Measurements from ENCODE around the gene RPS5.
"Not testable (repeated sequence)": the region's sequence is repeated elsewhere in the genome, so short reads cannot be mapped to it uniquely, and the experiment has no call there.

The RPS5 gene

DNA sequence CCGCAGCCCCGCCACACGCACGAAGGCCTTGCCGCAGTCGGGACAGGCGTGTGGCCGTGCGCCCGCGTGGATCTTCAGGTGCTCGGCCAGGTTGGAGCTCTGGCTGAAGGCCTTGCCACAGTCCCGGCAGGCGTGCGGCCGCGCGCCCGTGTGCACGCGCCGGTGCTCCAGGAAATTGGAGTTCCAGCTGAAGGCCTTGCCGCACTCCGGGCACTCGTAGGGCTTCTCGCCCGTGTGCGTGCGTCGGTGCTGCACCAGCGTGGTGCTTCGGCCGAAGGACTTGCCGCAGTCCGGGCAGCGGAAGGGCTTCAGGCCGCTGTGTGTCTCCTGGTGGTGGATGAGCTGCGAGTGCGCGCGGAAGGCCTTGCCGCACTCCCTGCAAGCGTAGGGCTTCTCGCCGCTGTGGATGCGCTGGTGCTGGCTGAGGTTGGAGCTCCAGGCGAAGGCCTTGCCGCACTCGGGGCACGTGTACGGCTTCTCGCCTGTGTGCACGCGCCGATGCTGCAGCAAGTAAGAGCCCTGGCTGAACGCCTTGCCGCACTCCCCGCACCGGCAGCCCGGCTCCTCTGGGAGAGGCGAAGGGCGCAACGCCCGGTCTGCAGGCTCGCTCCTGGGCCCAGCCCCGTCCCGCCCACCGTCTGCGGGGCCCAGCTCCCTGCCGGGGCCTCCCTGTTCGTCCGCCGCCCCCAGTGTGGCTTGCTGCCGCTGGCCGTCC is 30.1 kb upstream of the RPS5 start:
- peak; percentile 56 for DNase-seq

DNA sequence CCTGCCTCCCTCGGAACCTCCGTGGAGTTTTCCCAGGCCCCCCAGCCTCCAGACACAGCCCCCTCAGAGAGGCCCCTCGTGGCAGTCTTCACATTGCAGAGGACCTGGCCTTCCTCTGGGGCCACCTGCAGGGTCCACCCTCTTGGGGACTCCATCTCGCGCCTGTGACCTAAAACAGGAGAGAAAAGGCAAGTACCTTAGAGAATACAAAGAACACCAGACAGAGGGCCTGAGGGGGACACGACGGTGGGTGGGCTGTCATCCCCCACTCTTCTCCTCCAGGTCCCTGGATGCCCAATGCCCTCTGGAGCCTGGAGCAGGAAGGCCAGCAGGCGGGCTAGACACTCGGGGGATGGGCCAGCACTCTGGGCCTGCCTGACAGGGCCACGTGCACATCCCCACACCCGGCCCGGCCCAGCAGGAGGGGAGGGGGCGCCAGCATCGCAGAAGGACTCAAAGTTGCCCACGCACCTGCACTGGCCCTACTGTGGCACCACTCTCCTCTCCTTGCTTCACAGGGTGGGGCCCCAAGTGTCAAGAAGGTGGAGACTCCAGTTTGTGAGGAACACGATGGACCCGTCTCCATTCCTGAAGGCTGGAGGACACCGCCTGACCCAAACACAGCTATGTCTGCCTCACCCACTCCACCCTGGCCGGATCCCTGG is 29.5 kb upstream of the RPS5 start:
- no peak for DNase-seq

DNA sequence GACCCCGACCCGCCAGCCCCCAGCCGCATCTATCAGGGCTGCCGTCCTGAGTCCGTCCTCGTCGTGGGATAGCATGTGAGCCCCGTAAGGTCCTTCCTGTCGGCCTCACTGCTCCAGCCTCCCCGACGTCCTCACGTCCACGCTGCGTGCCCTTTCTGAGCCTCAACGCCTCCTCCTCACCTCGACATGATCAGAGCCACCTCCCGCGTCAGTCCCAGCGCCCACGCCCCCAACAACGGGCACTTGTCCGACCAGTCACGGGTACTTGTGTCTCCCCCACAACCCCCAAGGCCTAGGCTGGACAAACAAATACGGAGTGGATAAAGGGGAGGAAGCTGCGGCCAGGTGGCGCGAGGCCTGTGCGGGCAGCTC is 25.2 kb upstream of the RPS5 start:
- DNase-seq: no peak

DNA sequence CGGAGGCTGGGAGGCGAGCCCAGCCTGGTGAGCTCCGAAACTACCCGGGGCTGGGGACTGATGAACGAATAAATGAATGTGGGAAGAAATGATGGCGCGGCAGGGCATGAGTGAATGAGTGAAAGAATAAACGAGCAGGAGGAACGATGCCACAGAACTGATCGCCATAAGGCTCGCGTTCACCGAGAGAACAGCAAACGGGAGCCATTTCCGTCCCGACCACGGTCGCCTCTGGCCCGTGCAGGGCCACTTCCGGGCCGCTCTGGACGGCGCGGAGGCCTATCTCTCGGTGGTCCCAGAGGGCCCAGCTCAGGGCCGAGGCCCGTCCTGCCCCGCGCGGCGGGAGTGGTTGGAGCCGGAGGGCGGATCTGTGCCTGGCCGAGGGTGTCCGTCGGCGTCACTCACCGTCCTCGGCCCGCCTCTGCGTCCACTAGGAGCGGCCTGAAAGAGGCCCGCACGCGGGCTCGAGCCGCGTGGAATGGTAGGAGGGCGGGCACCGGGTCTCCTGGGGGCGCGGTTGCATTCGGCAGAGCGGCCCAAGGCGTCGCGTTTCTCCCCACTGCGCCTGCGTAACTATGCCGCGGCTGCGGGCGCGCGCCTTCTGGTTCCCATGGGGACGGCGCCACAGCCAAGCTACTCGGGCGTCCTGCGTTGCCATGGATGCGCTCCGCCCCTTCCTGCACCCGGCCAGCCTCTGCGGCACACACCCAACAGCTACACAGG is 24.6 kb upstream of the RPS5 start, which contains the start of gene ZNF497:
Gene ZNF497 (minus strand): TSS at position 480 of the 723 bp plus-strand sequence. CDS start 5,116 bp downstream, outside the sequence.
- peak; percentile 98 for DNase-seq

DNA sequence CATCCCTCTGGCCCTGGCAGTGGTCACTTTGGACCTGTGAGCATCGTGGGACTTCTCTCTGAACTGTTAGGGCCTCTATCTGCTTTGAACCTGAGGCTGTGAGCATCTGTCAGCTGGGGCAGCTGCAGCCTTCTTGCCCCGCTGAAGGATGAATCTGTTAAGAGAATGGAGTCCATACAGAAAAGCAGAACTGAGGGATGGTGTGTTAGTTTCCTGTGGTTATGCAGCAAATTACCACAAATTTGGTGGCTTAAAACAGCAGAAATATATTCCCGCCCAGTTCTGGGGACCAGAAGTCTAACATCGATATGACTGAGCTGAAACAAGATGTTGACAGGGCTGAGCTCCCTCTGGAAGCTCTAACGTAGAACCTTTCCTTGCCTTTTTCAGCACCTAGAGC is 22.9 kb upstream of the RPS5 start:
- no peak for DNase-seq

DNA sequence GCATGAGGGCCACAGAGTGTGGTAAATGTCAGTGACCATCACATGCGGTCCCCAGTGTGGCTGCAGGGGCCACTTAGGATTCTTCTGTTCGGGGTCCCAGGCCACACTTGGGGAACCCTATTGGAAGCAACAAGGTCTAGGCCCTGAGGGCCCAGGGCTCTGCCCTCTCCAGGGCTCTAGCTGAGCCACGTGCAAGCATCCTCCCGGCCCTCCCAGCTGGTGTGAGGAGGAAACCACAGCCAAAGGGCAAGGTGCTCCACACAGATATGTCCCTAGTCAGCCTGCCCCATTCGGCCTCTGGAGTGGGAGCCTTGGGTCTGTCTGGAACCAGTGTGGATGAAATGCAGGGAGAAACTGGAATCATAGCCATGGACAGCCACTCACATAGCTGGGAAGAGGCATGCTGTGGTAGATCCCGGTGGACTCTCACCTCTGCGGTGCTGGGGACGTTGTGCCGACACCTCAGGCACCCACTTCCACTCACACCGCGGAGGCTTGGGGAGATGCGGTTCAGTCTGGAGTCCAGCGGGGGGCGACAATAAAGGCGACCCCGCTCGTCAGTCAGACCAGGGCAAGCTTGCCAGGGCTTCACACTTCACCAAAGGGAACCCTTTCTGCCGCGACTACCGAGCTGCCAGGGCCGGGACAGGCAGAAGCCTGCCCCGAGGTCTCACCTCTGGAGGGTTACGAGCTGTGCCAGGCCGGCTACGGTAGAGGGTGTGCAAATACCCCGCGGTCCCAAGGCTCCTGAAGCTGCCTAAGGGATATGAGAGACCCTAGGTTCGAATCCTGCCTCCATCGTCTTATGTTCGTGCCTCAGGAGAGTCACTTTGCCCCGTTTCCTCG is 20.3 kb upstream of the RPS5 start:
- no peak for DNase-seq

DNA sequence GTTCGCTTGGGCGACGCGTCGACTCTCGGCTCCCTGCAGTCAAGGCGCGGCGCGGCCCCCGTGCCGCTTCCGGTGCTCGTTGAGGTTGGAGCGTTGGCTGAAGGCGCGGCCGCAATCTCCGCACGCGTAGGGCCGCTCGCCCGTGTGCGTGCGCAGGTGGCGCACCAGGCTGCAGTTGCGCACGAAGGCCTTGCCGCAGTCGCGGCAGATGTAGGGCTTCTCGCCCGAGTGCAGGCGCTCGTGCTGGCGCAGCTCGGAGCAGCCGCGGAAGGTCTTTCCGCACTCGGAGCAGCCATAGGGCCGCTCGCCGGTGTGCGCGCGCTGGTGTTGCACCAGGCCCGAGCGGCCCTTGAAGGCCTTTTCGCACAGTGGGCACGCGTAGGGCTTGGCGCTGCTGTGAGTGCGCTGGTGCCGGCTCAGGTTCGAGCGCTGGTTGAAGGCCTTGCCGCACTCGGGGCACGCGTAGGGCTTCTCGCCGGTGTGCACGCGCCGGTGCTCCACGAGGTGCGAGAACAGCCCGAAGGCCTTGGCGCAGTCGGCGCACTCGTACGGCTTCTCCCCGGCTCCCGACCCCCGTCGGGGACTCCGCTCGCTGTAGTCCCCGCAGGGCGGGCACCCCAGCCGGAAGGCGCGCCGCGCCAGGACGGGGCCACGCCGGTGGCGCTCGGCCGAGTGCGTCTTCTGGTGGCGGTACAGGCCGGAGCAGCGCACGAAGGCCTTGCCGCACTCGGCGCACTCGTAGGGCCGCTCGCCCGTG is 19.2 kb upstream of the RPS5 start:
- DNase-seq: no peak

DNA sequence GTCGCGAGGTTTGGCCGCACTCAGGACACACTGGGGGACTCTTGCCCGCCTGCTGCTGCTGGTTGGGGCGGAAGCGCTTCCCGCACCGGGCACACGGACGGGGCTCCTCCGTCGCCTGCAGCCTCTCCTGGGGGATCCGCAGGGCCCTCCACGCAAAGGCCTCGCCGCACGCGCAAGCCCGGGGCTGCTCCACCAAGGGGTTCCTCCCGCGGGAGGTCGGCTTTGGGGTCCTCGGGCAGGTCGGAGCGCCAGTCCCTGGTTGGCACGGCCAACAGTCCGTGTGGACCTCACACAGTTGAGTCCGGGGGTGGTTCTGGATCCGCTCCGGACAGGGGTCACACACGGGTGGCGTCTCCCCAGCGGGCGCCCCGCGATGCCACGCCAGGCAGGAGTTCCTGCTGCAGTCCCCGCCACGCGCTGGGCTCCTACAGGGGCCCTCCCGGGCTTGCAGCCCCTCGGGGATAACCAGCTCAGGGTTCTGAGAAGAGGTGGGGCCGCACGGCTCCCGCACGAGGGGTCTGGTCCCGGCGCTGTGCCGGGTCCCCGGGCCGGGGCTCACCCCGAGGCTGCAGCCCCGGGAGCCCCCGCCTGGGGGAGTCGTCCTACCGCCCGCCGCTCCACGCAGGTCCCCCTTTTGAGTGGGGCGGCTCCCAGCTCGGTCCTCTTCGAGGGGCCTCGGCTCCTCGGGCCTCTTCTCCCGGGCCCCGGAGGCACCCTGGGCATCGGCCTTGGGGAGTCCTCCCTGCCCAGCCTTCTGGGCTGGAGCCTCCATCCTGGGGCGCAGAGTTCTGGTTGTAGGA is 18.3 kb upstream of the RPS5 start:
- DNase-seq: no peak

DNA sequence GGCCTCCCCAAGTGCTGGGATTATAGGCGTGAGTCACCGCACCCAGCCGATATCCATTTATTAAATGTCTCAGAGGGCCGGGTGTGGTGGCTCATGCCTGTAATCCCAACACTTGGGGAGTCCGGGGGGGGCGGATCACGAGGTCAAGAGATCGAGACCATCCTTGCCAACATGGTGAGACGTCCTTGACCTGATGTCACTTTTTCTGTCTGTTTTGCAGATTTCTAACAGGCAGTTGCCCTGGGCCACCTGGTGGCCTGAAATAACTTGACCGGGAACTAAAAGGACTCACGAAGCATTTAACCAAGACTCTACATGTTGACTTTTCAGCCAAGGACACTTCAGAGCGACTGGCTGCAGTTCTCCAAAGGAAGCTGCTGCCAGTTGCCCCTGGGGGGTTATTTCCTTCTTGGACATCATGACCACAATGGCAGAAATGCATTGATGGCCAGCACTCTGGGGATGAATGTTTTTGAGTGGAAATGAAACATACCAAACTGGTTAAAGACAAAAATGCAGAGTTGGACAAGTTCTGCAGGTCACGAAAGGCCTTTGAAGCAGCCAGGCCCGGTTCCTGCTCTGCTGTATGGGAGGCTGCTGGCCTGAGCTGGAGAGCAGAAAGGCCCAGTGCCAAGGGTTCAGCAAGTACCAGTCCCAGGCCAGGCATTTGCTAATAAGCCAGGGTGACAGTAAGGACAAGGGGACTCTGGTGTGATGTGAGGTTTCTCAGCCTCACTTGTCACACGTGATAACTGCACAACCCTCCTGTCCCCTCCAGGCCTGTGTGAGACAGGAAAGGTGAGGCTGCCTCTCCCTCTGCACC is 14.5 kb upstream of the RPS5 start:
- no peak for DNase-seq

DNA sequence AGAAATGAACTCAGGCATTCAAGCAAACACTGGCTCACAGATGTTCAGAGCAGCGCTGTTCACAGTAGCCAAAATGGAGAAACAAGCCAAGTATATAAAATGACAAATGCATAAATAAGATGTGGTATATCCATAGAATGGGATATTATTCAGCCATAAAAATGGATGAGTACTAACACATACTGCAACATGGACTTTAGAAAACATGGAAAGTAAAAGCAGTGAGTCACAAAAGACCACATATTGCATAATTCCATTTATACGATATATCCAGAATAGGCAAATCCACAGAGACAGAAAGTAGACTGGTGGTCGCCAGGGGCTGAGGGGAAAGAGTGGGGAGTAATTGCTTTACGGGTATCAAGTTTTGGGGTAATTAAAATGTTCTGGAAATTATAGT is 12.9 kb upstream of the RPS5 start:
- no peak for DNase-seq

DNA sequence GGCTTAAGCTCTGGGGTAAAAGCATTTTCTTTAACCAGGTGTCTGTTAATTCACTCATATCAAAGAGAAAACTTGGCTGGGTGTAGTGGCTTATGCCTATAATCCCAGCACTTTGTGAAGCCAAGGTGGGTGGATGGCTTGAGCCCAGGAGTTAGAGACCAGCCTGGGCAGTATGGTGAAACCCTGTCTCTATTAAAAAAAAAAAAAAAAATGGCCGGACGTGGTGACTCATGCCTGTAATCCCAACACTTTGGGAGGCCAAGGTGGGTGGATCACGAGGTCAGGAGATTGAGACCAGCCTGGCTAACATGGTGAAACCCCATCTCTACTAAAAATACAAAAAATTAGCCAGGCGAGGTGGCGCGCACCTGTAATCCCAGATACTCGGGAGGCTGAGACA is 10.3 kb upstream of the RPS5 start:
- DNase-seq: not testable (repeated sequence)

DNA sequence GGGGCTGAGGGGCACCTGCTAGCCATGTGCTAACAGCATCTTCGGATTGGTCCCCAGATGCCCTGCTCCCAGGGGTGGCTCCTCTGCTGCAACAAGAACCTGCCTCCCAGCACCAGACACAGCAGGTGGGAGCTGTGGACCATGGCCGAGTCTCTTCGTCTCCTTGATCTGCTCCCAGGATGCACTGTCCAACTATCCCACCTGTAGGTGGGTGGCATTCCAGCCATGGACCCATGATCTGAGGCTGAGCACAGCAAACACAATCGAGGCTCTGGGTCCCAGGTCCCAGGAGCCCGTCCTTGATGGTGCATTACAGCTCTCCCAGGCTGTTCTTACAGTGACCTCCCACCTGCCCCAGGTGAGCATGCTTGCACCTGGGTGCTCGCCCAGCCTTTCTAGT is 7.8 kb upstream of the RPS5 start:
- peak; percentile 19 for DNase-seq

DNA sequence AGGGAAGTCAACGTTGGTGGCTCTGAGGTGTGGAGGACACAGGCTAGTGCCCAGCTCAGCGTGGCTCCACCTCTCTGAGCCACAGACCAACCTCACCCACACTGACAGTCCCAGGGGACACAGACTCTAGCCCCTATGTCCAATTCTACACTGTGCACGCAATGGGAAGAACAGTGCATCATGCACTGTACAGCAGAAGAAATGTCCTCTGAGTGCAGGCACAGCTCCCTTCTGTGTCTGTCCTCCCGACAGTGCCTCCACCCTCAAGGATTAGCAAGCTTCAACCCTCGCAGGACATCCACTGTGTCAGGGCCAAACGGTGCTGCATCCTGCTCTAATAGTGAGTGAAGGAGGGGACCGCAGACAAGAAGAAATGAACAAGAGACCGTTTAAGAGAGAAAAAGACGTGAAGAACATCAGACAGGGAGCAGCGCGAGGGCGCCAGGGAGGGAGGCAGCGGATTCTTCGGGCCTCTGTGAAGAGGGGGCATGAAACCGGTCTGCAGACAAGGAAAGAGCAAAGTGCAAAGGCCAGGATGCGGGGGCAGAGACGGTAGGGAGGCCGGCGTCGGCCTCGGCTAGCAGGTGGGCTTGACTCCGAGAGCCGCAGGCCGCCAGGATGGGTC is 6.9 kb upstream of the RPS5 start:
- DNase-seq: no peak

DNA sequence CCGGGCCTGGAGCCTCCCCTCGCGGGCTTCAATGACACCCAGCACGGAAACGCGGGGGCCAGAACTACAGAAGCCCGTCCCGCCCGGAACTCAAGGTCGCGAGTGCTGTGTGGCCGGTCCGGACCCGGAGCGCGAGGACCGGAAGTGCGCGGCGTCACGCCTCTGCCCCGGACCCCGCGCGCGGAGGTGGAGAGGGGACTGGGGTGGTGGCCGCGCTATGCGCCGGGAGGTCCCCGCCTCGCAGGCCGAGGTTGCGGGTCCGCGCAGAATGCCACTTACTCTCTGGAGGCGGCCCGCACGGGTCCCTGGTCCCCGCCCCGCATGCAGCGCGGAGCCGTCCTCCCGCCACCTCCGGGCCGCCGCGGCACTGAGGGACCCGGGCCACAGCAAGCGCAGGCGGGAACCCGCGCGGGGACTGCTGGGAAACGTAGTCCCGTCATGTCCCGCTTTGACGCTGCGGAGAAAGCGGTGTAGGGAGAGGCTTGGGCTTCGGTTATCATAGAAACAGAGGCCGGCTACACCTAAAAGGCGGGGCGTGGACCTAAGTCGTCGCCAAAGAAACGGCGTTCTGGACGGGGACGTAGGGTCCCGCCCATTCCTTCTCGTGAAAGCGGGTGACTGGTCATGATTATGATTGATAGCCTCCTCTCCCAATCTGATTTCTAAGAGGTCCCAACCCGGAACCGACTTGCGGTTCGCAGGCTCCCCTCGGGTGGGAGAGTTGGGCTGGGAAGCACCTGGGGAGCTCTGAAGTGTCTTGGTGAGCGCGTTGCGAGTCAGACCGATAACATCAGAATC is 6.2 kb upstream of the RPS5 start, which contains the start of gene ZNF837:
Gene ZNF837 (minus strand): TSS at position 369 of the 798 bp plus-strand sequence. CDS start 11,698 bp downstream, outside the sequence.
- DNase-seq: peak; percentile 99

DNA sequence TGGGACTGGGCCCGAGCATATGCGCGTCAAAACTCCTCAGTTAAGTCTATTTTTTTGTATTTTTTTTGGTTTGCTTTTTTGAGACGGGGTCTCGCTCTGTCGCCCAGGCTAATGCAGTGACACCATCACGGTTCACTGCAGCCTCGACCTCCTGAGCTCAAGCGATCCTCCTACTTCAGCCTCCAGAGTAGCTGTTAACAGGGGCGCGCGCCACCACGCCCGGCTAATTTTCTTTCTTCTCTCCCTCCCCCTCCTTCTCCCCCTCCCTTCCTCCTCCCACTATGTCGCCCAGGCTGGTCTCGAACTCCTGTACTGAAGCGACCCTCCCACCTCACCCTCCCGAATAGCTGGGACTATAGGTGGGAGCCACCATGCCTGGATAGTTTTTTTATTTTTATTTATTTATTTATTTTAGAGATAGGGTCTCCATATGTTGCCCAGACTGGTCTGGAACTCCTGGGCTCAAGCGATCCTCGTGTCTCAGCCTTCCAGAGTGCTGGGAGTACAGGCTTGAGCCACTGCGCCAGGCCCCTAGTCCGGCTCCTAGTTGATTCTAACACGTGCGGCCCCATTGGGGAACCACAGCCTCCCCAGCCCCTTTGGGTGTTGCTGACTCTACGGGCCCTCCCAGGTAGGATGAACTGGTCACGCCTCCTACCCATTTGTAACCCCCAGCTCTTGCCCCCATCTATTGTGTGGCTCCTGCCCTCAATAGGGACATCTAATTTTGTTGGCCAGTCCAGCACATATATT is 5.4 kb upstream of the RPS5 start:
- peak; percentile 20 for DNase-seq

DNA sequence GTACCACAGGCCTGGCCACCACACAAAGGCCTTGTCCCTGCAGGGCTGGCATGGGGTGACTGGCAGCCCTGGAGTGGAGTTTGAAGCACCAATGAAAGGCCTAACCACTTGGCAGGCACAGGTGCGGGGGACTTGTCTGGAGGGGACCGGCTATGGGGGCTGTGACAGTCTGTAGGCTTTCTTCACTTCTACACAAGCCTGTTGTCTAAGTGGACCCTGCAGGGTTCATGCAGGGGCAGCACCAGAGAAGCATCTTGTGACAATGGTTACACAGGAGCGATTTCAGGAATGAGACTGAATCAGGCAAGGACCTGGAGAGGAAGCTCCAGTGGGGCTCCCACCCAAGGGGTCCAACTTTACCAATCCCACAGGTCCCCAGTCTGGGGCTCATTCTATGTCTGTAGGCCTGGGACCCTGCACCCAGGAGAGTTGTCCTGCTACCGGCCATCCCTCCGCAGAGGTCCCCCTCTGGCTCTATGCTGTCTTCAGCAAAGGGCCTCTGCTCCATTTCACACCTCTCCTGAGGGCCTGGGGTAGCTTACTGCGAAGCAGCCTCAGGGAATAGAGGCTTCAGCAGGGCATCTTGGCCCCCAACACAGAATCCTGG is 4.0 kb upstream of the RPS5 start:
- peak; percentile 15 for DNase-seq

DNA sequence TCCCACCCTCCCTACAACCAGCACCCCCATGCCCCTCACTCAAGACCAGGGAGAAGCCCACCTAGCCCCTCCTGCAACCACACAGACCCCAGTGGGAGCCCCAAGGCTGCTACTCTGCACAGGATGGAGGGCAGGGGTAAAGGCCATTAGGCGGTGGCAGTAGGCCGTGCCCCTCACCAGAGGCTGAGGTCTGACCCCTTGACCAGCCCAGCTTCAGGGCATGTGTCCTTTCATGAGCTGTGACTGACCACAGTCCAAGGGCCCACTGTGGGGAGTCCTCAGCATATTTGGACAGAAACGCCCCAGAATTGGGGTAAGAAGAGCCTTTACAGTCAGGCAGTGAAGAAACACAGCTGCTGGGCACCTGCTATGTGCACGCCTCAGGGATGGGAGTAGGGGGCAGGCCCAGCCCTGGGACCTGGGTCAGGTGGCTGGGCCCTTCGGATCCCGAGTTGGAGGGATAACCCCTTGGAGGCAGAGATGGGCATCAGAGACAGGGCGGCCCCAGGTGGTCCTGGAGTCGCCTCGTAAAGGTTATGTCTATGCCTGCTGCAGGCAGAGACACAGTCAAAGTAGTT is 1.7 kb upstream of the RPS5 start:
- DNase-seq: peak; percentile 21

All from right hindlimb (tissue), 1 donor.